Body of pancreas (tissue), 4 donors: ENCODE measurements around the gene STX8. TPM values are rescaled to one million over a fixed set of nuclear protein-coding genes. Genes with fewer than 3 reads are reported as not detected.

Experiments used
- ATAC-seq: fragments of 150-250 bp; one replicate; pipeline ENCODE4 v1.9.1; 2016
- DNase-seq, 4 donors: peaks; one replicate each; pipeline ENCODE4 v3.0.0-alpha.2; 2019
- H3K27ac ChIP-seq, 4 donors: fragments of 200-600 bp; sonication (generic); 1 replicate in 3 of 4; 2 replicates in 1 of 4; pipeline versions ENCODE4 v1.5.1 to v1.6.1; 2016 to 2019; ENCODE audit warnings: mild to moderate bottlenecking in 1 of 4, mixed read lengths in 1 of 4, moderate library complexity in 1 of 4
- H3K27me3 ChIP-seq, 2 donors: fragments of 200-600 bp; sonication (generic); one replicate each; pipeline ENCODE4 v1.6.0; 2016; ENCODE audit warnings: mild to moderate bottlenecking in 1 of 2
- H3K36me3 ChIP-seq, 2 donors: fragments of 200-600 bp; sonication (generic); replicated peaks in 1 of 2; 2 replicates each; pipeline ENCODE4 v1.5.1; 2016; ENCODE audit warnings: low read depth in 2 of 2; ENCODE audit not compliant: insufficient read depth in 1 of 2
- H3K4me1 ChIP-seq: fragments of 200-600 bp; sonication (generic); one replicate; pipeline ENCODE4 v1.6.0; 2016
- H3K4me3 ChIP-seq, 2 donors: fragments of 200-600 bp; sonication (generic); 1 replicate in 1 of 2; 2 replicates in 1 of 2; pipeline ENCODE4 v1.5.1; 2016 to 2019
- H3K9me3 ChIP-seq, 3 donors: fragments of 200-600 bp; sonication (generic); 1 replicate in 2 of 3; 2 replicates in 1 of 3; pipeline ENCODE4 v1.5.1; 2016
- POLR2A ChIP-seq, 3 donors: fragments of 450-650 bp; IDR thresholded peaks; one replicate each; pipeline ENCODE4 v1.6.1; 2016; ENCODE audit warnings: antibody characterized with exemption in 3 of 3, mild to moderate bottlenecking in 2 of 3
- WGBS, 2 donors: methylation state at CpG; one replicate each; pipeline ENCODE4 v1.1.5; 2017; 5-methylcytosine and 5-hydroxymethylcytosine counted together
- intact Hi-C: fragments of 100-400 bp; cut with DNase I; formaldehyde crosslinking; loops from one replicate; pipeline ENCODE4 v1.15.1; 2023
- total RNA-seq, 2 donors: library from RNA; depleted of rRNA; stranded (reverse); fragments of >200 nt; gene quantifications; one replicate each; pipeline ENCODE4 v1.1.0, GENCODE V29; 2016
- TF ChIP-seq, protein P1 (sequence below), 7 experiments: fragments of 450-650 bp in 4 of 7; fragments of 200-600 bp in 3 of 7; sonication (generic) in 3 of 7; IDR thresholded peaks; one replicate each; pipeline ENCODE4 v1.5.1; 2016 to 2019; ENCODE audit warnings: antibody characterized with exemption in 7 of 7

The STX8 gene
- total RNA-seq, 2 donors from 2014 or later: 32.2 to 37.6 TPM

DNA sequence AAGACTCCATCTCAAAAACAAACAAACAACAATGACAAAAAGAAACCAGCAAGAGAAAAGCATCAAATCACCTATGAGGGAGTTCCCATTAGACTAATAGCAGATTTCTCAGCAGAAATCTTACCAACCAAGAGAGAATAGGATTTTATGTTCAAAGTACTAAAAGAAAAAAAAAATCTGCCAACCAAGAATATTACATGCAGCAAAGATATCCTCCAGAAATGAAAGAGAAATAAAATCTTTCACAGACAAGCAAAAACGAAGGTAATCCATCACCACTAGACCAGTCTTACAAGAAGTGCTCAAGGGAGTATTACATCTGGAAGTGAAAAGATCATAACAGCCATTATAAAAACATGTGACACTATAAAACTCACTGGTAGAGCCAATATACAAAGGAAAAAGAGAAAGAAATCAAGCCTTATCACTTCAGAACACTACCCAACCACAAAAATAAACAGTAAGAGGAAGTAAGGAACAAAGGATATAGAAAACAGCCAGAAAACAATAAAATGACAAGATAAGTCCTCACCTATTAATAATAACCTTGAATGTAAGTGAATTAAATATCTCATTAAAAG is 66.3 kb downstream of the STX8 start:
- H3K36me3 ChIP-seq: no peaks in the 10 kb centered on the region
- no peak overlapping the region for H3K4me3 ChIP-seq
- ATAC-seq: no peak
- H3K27ac ChIP-seq: no peak overlapping the region
- no peak for DNase-seq
- H3K4me1 ChIP-seq: no peaks in the 10 kb centered on the region
- WGBS, 2 donors: 80 to 84% methylated on average over 1 of the region's 1 CpG
- intact Hi-C loops: no loop called here
- peaks cover 0 to 5% (median 0%) of the 10 kb centered on the region in 3 donors for H3K9me3 ChIP-seq
- no peak for TF ChIP-seq POLR2A (IDR thresholded peaks at IDR 0.05)
- TF ChIP-seq, protein P1, sequence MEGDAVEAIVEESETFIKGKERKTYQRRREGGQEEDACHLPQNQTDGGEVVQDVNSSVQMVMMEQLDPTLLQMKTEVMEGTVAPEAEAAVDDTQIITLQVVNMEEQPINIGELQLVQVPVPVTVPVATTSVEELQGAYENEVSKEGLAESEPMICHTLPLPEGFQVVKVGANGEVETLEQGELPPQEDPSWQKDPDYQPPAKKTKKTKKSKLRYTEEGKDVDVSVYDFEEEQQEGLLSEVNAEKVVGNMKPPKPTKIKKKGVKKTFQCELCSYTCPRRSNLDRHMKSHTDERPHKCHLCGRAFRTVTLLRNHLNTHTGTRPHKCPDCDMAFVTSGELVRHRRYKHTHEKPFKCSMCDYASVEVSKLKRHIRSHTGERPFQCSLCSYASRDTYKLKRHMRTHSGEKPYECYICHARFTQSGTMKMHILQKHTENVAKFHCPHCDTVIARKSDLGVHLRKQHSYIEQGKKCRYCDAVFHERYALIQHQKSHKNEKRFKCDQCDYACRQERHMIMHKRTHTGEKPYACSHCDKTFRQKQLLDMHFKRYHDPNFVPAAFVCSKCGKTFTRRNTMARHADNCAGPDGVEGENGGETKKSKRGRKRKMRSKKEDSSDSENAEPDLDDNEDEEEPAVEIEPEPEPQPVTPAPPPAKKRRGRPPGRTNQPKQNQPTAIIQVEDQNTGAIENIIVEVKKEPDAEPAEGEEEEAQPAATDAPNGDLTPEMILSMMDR (IDR thresholded peaks at IDR 0.05): no peak
- no peaks in the 10 kb centered on the region for H3K27me3 ChIP-seq

DNA sequence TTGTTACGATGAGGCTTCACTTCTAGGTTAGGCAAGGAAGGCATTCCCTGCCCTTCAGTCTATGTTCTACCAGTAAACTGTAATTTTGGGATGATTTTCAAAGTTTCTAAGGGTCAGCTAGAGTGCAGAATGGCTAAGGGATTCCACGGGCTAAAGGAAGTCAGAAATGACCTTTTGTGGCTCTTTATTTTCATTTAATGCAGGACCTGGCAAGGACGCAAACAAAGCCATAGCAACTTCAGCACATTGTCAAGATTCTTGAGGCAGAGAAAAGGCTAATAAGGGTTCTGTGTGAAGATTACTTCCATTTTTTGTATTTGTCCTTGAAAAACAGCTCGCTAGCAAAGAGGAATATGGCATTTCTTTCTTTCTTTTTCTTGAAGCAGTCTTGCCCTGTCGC is 76.6 kb downstream of the STX8 start:
- Histone ChIP-seq H3K27me3 (no peaks in the 10 kb centered on the region), H3K4me3 (no peak overlapping the region), H3K9me3 (no peaks in the 10 kb centered on the region), H3K36me3 (no peaks in the 10 kb centered on the region), H3K27ac (no peak overlapping the region), H3K4me1 (no peaks in the 10 kb centered on the region)
- DNase-seq: no peak
- no peak for ATAC-seq
- WGBS, 2 donors: 89 to 90% methylated on average over 5 of the region's 5 CpGs
- intact Hi-C loops: no loop called here
- TF ChIP-seq POLR2A (IDR thresholded peaks at IDR 0.05): no peak
- TF ChIP-seq, protein P1 (IDR thresholded peaks at IDR 0.05): no peak

DNA sequence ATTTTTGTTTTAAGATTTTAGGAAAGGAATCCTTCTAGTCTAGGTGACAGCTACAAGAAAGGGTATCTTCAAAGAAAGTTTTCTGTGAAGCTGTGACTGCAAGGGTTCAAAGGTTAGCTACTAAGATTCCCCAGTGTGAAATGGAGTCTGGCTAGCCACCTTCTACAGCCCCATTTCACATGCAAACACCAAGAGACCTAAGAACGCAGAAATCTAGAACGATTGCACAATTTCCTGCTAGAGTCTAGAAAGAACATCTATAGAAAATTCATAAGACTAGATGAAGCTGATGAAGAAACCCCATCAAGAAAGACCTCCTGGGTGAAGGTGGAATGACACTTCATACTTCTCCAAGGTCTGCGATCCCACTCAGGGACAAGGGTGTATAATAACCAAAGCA is 77.1 kb downstream of the STX8 start:
- H3K27me3 ChIP-seq: no peaks in the 10 kb centered on the region
- DNase-seq: no peak
- no peaks in the 10 kb centered on the region for H3K4me1 ChIP-seq
- TF ChIP-seq, protein P1 (IDR thresholded peaks at IDR 0.05): no peak
- no peak for TF ChIP-seq POLR2A (IDR thresholded peaks at IDR 0.05)
- 90 to 91% methylated on average over 3 of the region's 3 CpGs for WGBS, 2 donors
- ATAC-seq: no peak
- H3K36me3 ChIP-seq: no peaks in the 10 kb centered on the region
- no peaks in the 10 kb centered on the region for H3K9me3 ChIP-seq
- no peak overlapping the region for H3K27ac ChIP-seq
- intact Hi-C loops: no loop called here
- H3K4me3 ChIP-seq: no peak overlapping the region

DNA sequence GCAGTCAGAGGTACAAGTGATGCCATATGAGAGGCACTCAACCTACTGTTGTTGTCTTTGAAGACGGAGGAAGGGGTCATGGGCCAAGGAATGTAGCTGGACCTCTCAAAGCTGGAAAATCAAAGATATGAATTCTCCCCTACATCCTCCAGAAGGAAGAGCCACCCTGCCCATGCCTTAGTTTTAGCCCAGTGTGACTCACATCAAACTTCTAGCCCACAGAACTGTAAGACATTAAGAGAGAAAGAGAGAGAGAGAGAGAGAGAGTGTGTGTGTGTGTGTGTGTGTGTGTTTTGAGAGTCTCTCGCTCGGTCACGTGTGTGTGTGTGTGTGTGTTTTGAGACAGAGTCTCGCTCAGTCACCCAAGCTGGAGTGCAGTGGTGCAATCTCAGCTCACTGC is 87.1 kb downstream of the STX8 start:
- 95 to 96% methylated on average over 5 of the region's 5 CpGs for whole genome bisulfite sequencing, 2 donors
- no peak for TF ChIP-seq POLR2A (IDR thresholded peaks at IDR 0.05)
- TF ChIP-seq, protein P1 (IDR thresholded peaks at IDR 0.05): no peak
- DNase-seq (no peak), ATAC-seq (no peak)
- H3K4me1 ChIP-seq: no peaks in the 10 kb centered on the region
- H3K27ac ChIP-seq: no peak overlapping the region
- peaks cover 0 to 2% of the 10 kb centered on the region in 2 donors for H3K36me3 ChIP-seq
- no peaks in the 10 kb centered on the region for H3K27me3 ChIP-seq
- intact Hi-C loops: no loop called here
- no peak overlapping the region for H3K4me3 ChIP-seq
- no peaks in the 10 kb centered on the region for H3K9me3 ChIP-seq

DNA sequence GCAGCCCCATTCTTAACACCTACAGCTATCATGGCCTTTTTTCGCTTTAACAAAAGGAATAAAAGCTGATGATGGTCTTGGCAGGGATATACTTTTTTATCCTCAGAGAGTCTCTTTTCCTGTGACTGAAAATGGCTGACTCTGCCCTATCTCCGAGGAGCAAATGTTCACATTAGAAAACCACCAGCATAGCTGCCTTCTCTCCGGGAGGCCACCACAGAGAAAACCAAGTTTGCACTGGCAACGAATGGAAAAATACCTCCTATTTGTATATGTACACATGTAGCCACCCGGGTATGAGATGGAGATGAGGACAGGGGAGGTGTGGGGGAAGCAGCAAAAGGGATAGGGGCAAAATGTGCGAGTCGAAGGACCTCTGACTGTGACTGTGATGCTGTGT is 88.2 kb downstream of the STX8 start:
- DNase-seq (no peak), ATAC-seq (no peak)
- no peak for TF ChIP-seq POLR2A (IDR thresholded peaks at IDR 0.05)
- Histone ChIP-seq H3K36me3 (peaks cover 0 to 2% of the 10 kb centered on the region in 2 donors), H3K27ac (no peak overlapping the region), H3K4me1 (no peaks in the 10 kb centered on the region), H3K9me3 (no peaks in the 10 kb centered on the region), H3K27me3 (no peaks in the 10 kb centered on the region), H3K4me3 (no peak overlapping the region)
- intact Hi-C loops: no loop called here
- 85 to 87% methylated on average over 7 of the region's 7 CpGs for whole genome bisulfite sequencing, 2 donors
